ENCODE measurements around the gene INSIG1.

DNA sequence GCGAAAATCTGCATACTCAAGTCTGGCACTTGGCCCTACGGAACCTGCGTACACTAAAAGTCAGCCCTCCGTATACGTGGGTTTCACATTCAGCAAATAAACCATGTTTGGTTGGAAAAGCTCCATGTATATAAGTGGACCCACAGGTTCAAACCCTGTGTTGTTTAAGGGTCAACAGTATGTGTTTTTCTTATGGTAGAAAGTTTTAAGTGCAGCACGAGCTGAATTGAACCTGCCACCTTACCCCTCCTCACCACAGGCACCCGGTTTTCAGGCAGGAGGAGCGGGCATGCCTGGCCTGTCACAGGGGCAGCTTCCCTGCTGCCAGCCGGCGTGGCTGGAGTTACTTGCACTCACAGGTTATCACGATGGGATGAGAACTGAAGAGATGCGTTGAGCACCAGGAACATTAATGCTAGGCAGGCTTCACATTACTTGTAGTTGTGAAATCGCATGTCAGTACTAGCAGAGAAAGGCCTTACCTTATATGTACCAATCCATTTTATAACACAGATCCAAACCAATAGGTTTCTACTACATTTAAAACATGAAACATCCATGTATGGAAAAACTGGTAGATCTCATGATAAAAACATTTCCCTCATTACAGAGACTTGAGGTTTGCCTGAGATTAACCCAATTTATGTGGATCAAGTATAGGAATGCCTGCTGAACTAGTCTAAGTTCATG, 12.9 kb downstream of the INSIG1 start:
- no peak for TF ChIP-seq POLR2A (IDR thresholded peaks at IDR 0.05)
- TF ChIP-seq, protein P1, sequence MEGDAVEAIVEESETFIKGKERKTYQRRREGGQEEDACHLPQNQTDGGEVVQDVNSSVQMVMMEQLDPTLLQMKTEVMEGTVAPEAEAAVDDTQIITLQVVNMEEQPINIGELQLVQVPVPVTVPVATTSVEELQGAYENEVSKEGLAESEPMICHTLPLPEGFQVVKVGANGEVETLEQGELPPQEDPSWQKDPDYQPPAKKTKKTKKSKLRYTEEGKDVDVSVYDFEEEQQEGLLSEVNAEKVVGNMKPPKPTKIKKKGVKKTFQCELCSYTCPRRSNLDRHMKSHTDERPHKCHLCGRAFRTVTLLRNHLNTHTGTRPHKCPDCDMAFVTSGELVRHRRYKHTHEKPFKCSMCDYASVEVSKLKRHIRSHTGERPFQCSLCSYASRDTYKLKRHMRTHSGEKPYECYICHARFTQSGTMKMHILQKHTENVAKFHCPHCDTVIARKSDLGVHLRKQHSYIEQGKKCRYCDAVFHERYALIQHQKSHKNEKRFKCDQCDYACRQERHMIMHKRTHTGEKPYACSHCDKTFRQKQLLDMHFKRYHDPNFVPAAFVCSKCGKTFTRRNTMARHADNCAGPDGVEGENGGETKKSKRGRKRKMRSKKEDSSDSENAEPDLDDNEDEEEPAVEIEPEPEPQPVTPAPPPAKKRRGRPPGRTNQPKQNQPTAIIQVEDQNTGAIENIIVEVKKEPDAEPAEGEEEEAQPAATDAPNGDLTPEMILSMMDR (IDR thresholded peaks at IDR 0.05): no peak
